ENCODE data around the gene MYZAP. TPM values are rescaled to one million over a fixed set of nuclear protein-coding genes. Genes with fewer than 3 reads are reported as not detected.

The MYZAP gene
- total and polyA plus RNA-seq, 10 donors: 4.1 to 26.2 (median 13.8) TPM

GRCh38 chr15:57652481-57652880 lies 60.8 kb downstream of the MYZAP start:
- intact Hi-C loops (cut with DNase I; ENCODE audit: low total_unique reads): no loop called here
- 77 to 92% (median 83%) methylated on average over 4 of the region's 4 CpGs for WGBS, 5 donors
- TF ChIP-seq POLR2AphosphoS5 (IDR thresholded peaks at IDR 0.05) (no peak), CTCF (IDR thresholded peaks at IDR 0.05 in 8 of 11, conservative IDR thresholded peaks at IDR 0.05 in 3 of 11) (no peak), POLR2A (IDR thresholded peaks at IDR 0.05) (no peak)
- H3K27me3 ChIP-seq (replicated peaks in 1 of 7): no peaks in the 10 kb centered on the region
- no peak for DNase-seq
- H3K27ac ChIP-seq: no peak overlapping the region
- peaks cover 0 to 9% (median 4%) of the 10 kb centered on the region in 6 donors for H3K4me1 ChIP-seq
- H3K4me3 ChIP-seq: no peak overlapping the region
- no peaks in the 10 kb centered on the region for H3K36me3 ChIP-seq
- H3K9me3 ChIP-seq: no peaks in the 10 kb centered on the region

- Histone ChIP-seq H3K27me3 (replicated peaks in 1 of 7) (no peaks in the 10 kb centered on the region), H3K4me1 (peaks cover 0 to 5% (median 0%) of the 10 kb centered on the region in 6 donors), H3K36me3 (no peaks in the 10 kb centered on the region), H3K27ac (no peak overlapping the region), H3K4me3 (no peak overlapping the region), H3K9me3 (no peaks in the 10 kb centered on the region)
- no peak for TF ChIP-seq POLR2AphosphoS5 (IDR thresholded peaks at IDR 0.05)
- TF ChIP-seq POLR2A (IDR thresholded peaks at IDR 0.05): no peak
- no peak for TF ChIP-seq CTCF (IDR thresholded peaks at IDR 0.05 in 8 of 11, conservative IDR thresholded peaks at IDR 0.05 in 3 of 11)
- no peak for DNase-seq
- intact Hi-C loops (cut with DNase I; ENCODE audit: low total_unique reads): no loop called here
- WGBS, 5 donors: 82 to 88% (median 85%) methylated on average over 6 of the region's 6 CpGs
Observed at GRCh38 chr15:57654153-57654852, 62.6 kb downstream of the MYZAP start.

- 77 to 92% (median 79%) methylated on average over 6 of the region's 6 CpGs for WGBS, 5 donors
- intact Hi-C loops (cut with DNase I; ENCODE audit: low total_unique reads): no loop called here
- H3K9me3 ChIP-seq: no peaks in the 10 kb centered on the region
- no peak overlapping the region for H3K27ac ChIP-seq
- H3K4me3 ChIP-seq: no peak overlapping the region
- peaks cover 0 to 5% (median 0%) of the 10 kb centered on the region in 6 donors for H3K4me1 ChIP-seq
- no peaks in the 10 kb centered on the region for H3K36me3 ChIP-seq
- TF ChIP-seq POLR2AphosphoS5 (IDR thresholded peaks at IDR 0.05): no peak
- no peak for TF ChIP-seq POLR2A (IDR thresholded peaks at IDR 0.05)
- no peak for TF ChIP-seq CTCF (IDR thresholded peaks at IDR 0.05 in 8 of 11, conservative IDR thresholded peaks at IDR 0.05 in 3 of 11)
- DNase-seq: no peak
- no peaks in the 10 kb centered on the region for H3K27me3 ChIP-seq (replicated peaks in 1 of 7)
Observed at GRCh38 chr15:57655053-57655452, 63.3 kb downstream of the MYZAP start.

- peaks cover 0 to 5% (median 0%) of the 10 kb centered on the region in 6 donors for H3K4me1 ChIP-seq
- WGBS, 5 donors: 89 to 97% (median 92%) methylated on average over 1 of the region's 1 CpG
Observed at GRCh38 chr15:57655809-57656208, 64.1 kb downstream of the MYZAP start.

More at GRCh38 chr15:57655809-57656208, 64.1 kb downstream of the MYZAP start:
- H3K9me3 ChIP-seq: no peaks in the 10 kb centered on the region
- H3K27ac ChIP-seq: no peak overlapping the region
- TF ChIP-seq POLR2A (IDR thresholded peaks at IDR 0.05) (no peak), CTCF (IDR thresholded peaks at IDR 0.05 in 8 of 11, conservative IDR thresholded peaks at IDR 0.05 in 3 of 11) (no peak)
- intact Hi-C loops (cut with DNase I; ENCODE audit: low total_unique reads): no loop called here
- no peaks in the 10 kb centered on the region for H3K27me3 ChIP-seq (replicated peaks in 1 of 7)
- no peaks in the 10 kb centered on the region for H3K36me3 ChIP-seq
- no peak for DNase-seq
- no peak overlapping the region for H3K4me3 ChIP-seq

Measured in spleen (tissue), 11 donors.